ENCODE data around the gene ACOT7.

The ACOT7 gene

GRCh38 chr1:6287029-6287428, 106.5 kb downstream of the ACOT7 start:
- H3K79me1 ChIP-seq (ENCODE audit: low read depth, low read length) = peaks cover 2% of the 10 kb centered on the region
- no peak overlapping the region for H2AFZ ChIP-seq (ENCODE audit: low read length)
- H3K27ac ChIP-seq (replicated peaks; ENCODE audit: low read length) = no peak overlapping the region
- H3K4me3 ChIP-seq (ENCODE audit: low read length in 2 of 2) = no peak overlapping the region
- H3K4me1 ChIP-seq (ENCODE audit: control insufficient read depth in 2 of 2, insufficient read depth in 1 of 2, low read depth in 1 of 2, low read length in 2 of 2) = peaks cover 0 to 6% of the 10 kb centered on the region in 2 donors
- H3K9ac ChIP-seq (ENCODE audit: low read depth, low read length, poor library complexity) = no peak overlapping the region
- no peaks in the 10 kb centered on the region for H3K9me3 ChIP-seq (replicated peaks in 1 of 2; ENCODE audit: control insufficient read depth in 2 of 2, insufficient read depth in 1 of 2, low read depth in 1 of 2, low read length in 2 of 2)
- no CpG with 5 or more reads among the region's 13 CpGs for WGBS, 2 donors (ENCODE audit: extremely low coverage in 2 of 2, insufficient read length in 2 of 2, insufficient replicate concordance in 1 of 2)
- H3K4me2 ChIP-seq (ENCODE audit: insufficient read depth, low read length, poor library complexity, severe bottlenecking) = no peak overlapping the region
- H2BK12ac ChIP-seq (ENCODE audit: low read length) = no peak overlapping the region
- peak overlapping the region; percentile 87 for H3K23ac ChIP-seq (ENCODE audit: low read depth, low read length, poor library complexity)
- no peak overlapping the region for H2AK5ac ChIP-seq (ENCODE audit: low read depth, low read length)
- H4K8ac ChIP-seq (ENCODE audit: low read depth, low read length) = no peak overlapping the region
- no peak overlapping the region for H3K4ac ChIP-seq (ENCODE audit: low read length)
- no peaks in the 10 kb centered on the region for H3K27me3 ChIP-seq (ENCODE audit: control insufficient read depth in 3 of 3, insufficient read depth in 3 of 3, low read depth in 1 of 3, low read length in 3 of 3)
- no peak overlapping the region for H2BK5ac ChIP-seq (ENCODE audit: low read length)
- H3K14ac ChIP-seq (ENCODE audit: low read length) = no peak overlapping the region
- peaks cover 6 to 43% of the 10 kb centered on the region in 2 donors for H3K36me3 ChIP-seq (replicated peaks in 1 of 2; ENCODE audit: control insufficient read depth in 2 of 2, insufficient read depth in 2 of 2, low read length in 2 of 2)
- H4K91ac ChIP-seq (ENCODE audit: low read depth, low read length, poor library complexity) = no peak overlapping the region
- DNase-seq (ENCODE audit: low spot score) = no peak
- H3K18ac ChIP-seq (ENCODE audit: low read length) = no peak overlapping the region
- H2BK15ac ChIP-seq (ENCODE audit: low read length) = no peak overlapping the region
- H2BK120ac ChIP-seq (ENCODE audit: low read depth, low read length) = no peak overlapping the region

DNA sequence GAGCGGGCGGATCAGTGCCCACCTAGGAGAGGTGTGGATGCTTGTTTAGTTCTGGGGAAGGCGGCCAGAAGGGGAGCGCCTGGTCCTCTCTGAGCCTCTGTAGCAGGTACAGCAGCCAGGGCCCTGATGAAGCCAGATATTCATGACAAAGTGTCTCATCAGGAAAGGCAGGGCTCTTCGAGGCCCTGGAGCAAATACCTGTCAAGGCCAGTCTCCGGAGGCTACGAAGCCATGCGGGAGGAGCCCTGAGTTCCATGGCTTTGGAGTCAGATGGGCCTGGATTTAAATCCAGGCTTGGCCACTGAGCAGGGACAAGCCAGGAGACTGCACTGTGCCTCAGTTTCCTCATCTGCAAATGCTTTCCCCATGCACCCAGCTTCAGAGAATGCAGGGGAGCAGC, 107.3 kb downstream of the ACOT7 start:
- no peak overlapping the region for H2AK5ac ChIP-seq (ENCODE audit: low read depth, low read length)
- peak overlapping the region; percentile 22 for H2BK120ac ChIP-seq (ENCODE audit: low read depth, low read length)
- no peak overlapping the region for H3K27ac ChIP-seq (replicated peaks; ENCODE audit: low read length)
- H3K4me2 ChIP-seq (ENCODE audit: insufficient read depth, low read length, poor library complexity, severe bottlenecking) = no peak overlapping the region
- no peaks in the 10 kb centered on the region for H3K27me3 ChIP-seq (ENCODE audit: control insufficient read depth in 3 of 3, insufficient read depth in 3 of 3, low read depth in 1 of 3, low read length in 3 of 3)
- H3K14ac ChIP-seq (ENCODE audit: low read length) = no peak overlapping the region
- DNase-seq (ENCODE audit: low spot score) = no peak
- no peak overlapping the region for H4K91ac ChIP-seq (ENCODE audit: low read depth, low read length, poor library complexity)
- H2BK15ac ChIP-seq (ENCODE audit: low read length) = no peak overlapping the region
- H2BK5ac ChIP-seq (ENCODE audit: low read length) = no peak overlapping the region
- no peak overlapping the region for H3K9ac ChIP-seq (ENCODE audit: low read depth, low read length, poor library complexity)
- no peak overlapping the region for H2BK12ac ChIP-seq (ENCODE audit: low read length)
- no peak overlapping the region for H3K4ac ChIP-seq (ENCODE audit: low read length)
- no peak overlapping the region for H3K4me3 ChIP-seq (ENCODE audit: low read length in 2 of 2)
- no peak overlapping the region for H2AFZ ChIP-seq (ENCODE audit: low read length)
- WGBS, 2 donors (ENCODE audit: extremely low coverage in 2 of 2, insufficient read length in 2 of 2, insufficient replicate concordance in 1 of 2) = no CpG with 5 or more reads among the region's 8 CpGs
- H3K23ac ChIP-seq (ENCODE audit: low read depth, low read length, poor library complexity) = peak overlapping the region; percentile 21
- H3K4me1 ChIP-seq (ENCODE audit: control insufficient read depth in 2 of 2, insufficient read depth in 1 of 2, low read depth in 1 of 2, low read length in 2 of 2) = peaks cover 0 to 6% of the 10 kb centered on the region in 2 donors
- H3K9me3 ChIP-seq (replicated peaks in 1 of 2; ENCODE audit: control insufficient read depth in 2 of 2, insufficient read depth in 1 of 2, low read depth in 1 of 2, low read length in 2 of 2) = no peaks in the 10 kb centered on the region
- H4K8ac ChIP-seq (ENCODE audit: low read depth, low read length) = no peak overlapping the region
- peaks cover 6 to 35% of the 10 kb centered on the region in 2 donors for H3K36me3 ChIP-seq (replicated peaks in 1 of 2; ENCODE audit: control insufficient read depth in 2 of 2, insufficient read depth in 2 of 2, low read length in 2 of 2)
- H3K18ac ChIP-seq (ENCODE audit: low read length) = no peak overlapping the region
- H3K79me1 ChIP-seq (ENCODE audit: low read depth, low read length) = peaks cover 2% of the 10 kb centered on the region

GRCh38 chr1:6285336-6285735, 108.2 kb downstream of the ACOT7 start:
- H3K4me3 ChIP-seq (ENCODE audit: low read length in 2 of 2) = no peak overlapping the region

GRCh38 chr1:6282577-6283270, 110.8 kb downstream of the ACOT7 start:
- Histone ChIP-seq H3K27me3 (ENCODE audit: control insufficient read depth in 3 of 3, insufficient read depth in 3 of 3, low read depth in 1 of 3, low read length in 3 of 3) (no peaks in the 10 kb centered on the region), H3K4me2 (ENCODE audit: insufficient read depth, low read length, poor library complexity, severe bottlenecking) (no peak overlapping the region), H3K9me3 (replicated peaks in 1 of 2; ENCODE audit: control insufficient read depth in 2 of 2, insufficient read depth in 1 of 2, low read depth in 1 of 2, low read length in 2 of 2) (no peaks in the 10 kb centered on the region), H3K27ac (replicated peaks; ENCODE audit: low read length) (no peak overlapping the region), H3K4ac (ENCODE audit: low read length) (no peak overlapping the region), H2BK5ac (ENCODE audit: low read length) (no peak overlapping the region), H3K14ac (ENCODE audit: low read length) (no peak overlapping the region), H3K4me1 (ENCODE audit: control insufficient read depth in 2 of 2, insufficient read depth in 1 of 2, low read depth in 1 of 2, low read length in 2 of 2) (peaks cover 3 to 6% of the 10 kb centered on the region in 2 donors), H2BK120ac (ENCODE audit: low read depth, low read length) (no peak overlapping the region), H3K79me1 (ENCODE audit: low read depth, low read length) (peaks cover 7% of the 10 kb centered on the region), H3K36me3 (replicated peaks in 1 of 2; ENCODE audit: control insufficient read depth in 2 of 2, insufficient read depth in 2 of 2, low read length in 2 of 2) (peaks cover 20 to 30% of the 10 kb centered on the region in 2 donors), H3K9ac (ENCODE audit: low read depth, low read length, poor library complexity) (peak overlapping the region; percentile 25), H4K91ac (ENCODE audit: low read depth, low read length, poor library complexity) (no peak overlapping the region), H4K8ac (ENCODE audit: low read depth, low read length) (no peak overlapping the region), H2BK12ac (ENCODE audit: low read length) (no peak overlapping the region), H3K18ac (ENCODE audit: low read length) (no peak overlapping the region), H3K4me3 (ENCODE audit: low read length in 2 of 2) (no peak overlapping the region), H2AK5ac (ENCODE audit: low read depth, low read length) (no peak overlapping the region), H2AFZ (ENCODE audit: low read length) (no peak overlapping the region), H3K23ac (ENCODE audit: low read depth, low read length, poor library complexity) (no peak overlapping the region), H2BK15ac (ENCODE audit: low read length) (no peak overlapping the region)
- no peak for DNase-seq (ENCODE audit: low spot score)
- WGBS, 2 donors (ENCODE audit: extremely low coverage in 2 of 2, insufficient read length in 2 of 2, insufficient replicate concordance in 1 of 2) = no CpG with 5 or more reads among the region's 17 CpGs

More at GRCh38 chr1:6285336-6285735, 108.2 kb downstream of the ACOT7 start:
- H2BK120ac ChIP-seq (ENCODE audit: low read depth, low read length) = no peak overlapping the region
- H3K4me1 ChIP-seq (ENCODE audit: control insufficient read depth in 2 of 2, insufficient read depth in 1 of 2, low read depth in 1 of 2, low read length in 2 of 2) = peaks cover 0 to 6% of the 10 kb centered on the region in 2 donors
- no peak overlapping the region for H3K4ac ChIP-seq (ENCODE audit: low read length)
- H3K9ac ChIP-seq (ENCODE audit: low read depth, low read length, poor library complexity) = no peak overlapping the region
- H3K27ac ChIP-seq (replicated peaks; ENCODE audit: low read length) = no peak overlapping the region
- no peak overlapping the region for H2BK5ac ChIP-seq (ENCODE audit: low read length)
- H3K23ac ChIP-seq (ENCODE audit: low read depth, low read length, poor library complexity) = peak overlapping the region; percentile 1
- no peak overlapping the region for H2BK15ac ChIP-seq (ENCODE audit: low read length)
- H4K8ac ChIP-seq (ENCODE audit: low read depth, low read length) = no peak overlapping the region
- no peak for DNase-seq (ENCODE audit: low spot score)
- H3K18ac ChIP-seq (ENCODE audit: low read length) = no peak overlapping the region
- no peak overlapping the region for H3K4me2 ChIP-seq (ENCODE audit: insufficient read depth, low read length, poor library complexity, severe bottlenecking)
- H3K79me1 ChIP-seq (ENCODE audit: low read depth, low read length) = peaks cover 5% of the 10 kb centered on the region
- peak overlapping the region; percentile 13 for H3K14ac ChIP-seq (ENCODE audit: low read length)
- no peak overlapping the region for H4K91ac ChIP-seq (ENCODE audit: low read depth, low read length, poor library complexity)
- H2BK12ac ChIP-seq (ENCODE audit: low read length) = no peak overlapping the region
- peaks cover 12 to 28% of the 10 kb centered on the region in 2 donors for H3K36me3 ChIP-seq (replicated peaks in 1 of 2; ENCODE audit: control insufficient read depth in 2 of 2, insufficient read depth in 2 of 2, low read length in 2 of 2)
- no CpG with 5 or more reads among the region's 11 CpGs for WGBS, 2 donors (ENCODE audit: extremely low coverage in 2 of 2, insufficient read length in 2 of 2, insufficient replicate concordance in 1 of 2)
- H2AK5ac ChIP-seq (ENCODE audit: low read depth, low read length) = no peak overlapping the region
- no peaks in the 10 kb centered on the region for H3K9me3 ChIP-seq (replicated peaks in 1 of 2; ENCODE audit: control insufficient read depth in 2 of 2, insufficient read depth in 1 of 2, low read depth in 1 of 2, low read length in 2 of 2)
- H2AFZ ChIP-seq (ENCODE audit: low read length) = no peak overlapping the region
- no peaks in the 10 kb centered on the region for H3K27me3 ChIP-seq (ENCODE audit: control insufficient read depth in 3 of 3, insufficient read depth in 3 of 3, low read depth in 1 of 3, low read length in 3 of 3)

Measured in neuronal stem cell (in vitro differentiated cells).